GM21360 (cell line): Measurements from ENCODE around the gene UMODL1.

Experiments used
- ATAC-seq: cut with Tn5 transposase; IDR thresholded peaks from one replicate; pipeline ENCODE4 v1.9.1; 2021; ENCODE audit warnings: mild to moderate bottlenecking, moderate library complexity; ENCODE audit not compliant: unreplicated experiment

Gene UMODL1

GRCh38 chr21:42146273-42146805 is 75.2 kb downstream of the UMODL1 start:
- ATAC-seq = no peak

- no peak for ATAC-seq
Observed at GRCh38 chr21:42146821-42147220, 75.7 kb downstream of the UMODL1 start.

GRCh38 chr21:42147386-42148020 is 76.4 kb downstream of the UMODL1 start:
- ATAC-seq = no peak

- no peak for ATAC-seq
Observed at GRCh38 chr21:42148097-42148496, 77.0 kb downstream of the UMODL1 start.

GRCh38 chr21:42148584-42148983 is 77.5 kb downstream of the UMODL1 start:
- ATAC-seq = no peak

- ATAC-seq = no peak
Observed at GRCh38 chr21:42149656-42150473, 78.7 kb downstream of the UMODL1 start.

- no peak for ATAC-seq
Observed at GRCh38 chr21:42150474-42151085, 79.5 kb downstream of the UMODL1 start.

- no peak for ATAC-seq
Observed at GRCh38 chr21:42151148-42151947, 80.2 kb downstream of the UMODL1 start.

GRCh38 chr21:42151948-42152220 is 80.8 kb downstream of the UMODL1 start:
- ATAC-seq = no peak

GRCh38 chr21:42153046-42153686 is 82.0 kb downstream of the UMODL1 start:
- ATAC-seq = no peak

GRCh38 chr21:42153746-42154145 is 82.6 kb downstream of the UMODL1 start:
- no peak for ATAC-seq

GRCh38 chr21:42154237-42155044 is 83.3 kb downstream of the UMODL1 start:
- no peak for ATAC-seq

- no peak for ATAC-seq
Observed at GRCh38 chr21:42155045-42155855, 84.1 kb downstream of the UMODL1 start.

GRCh38 chr21:42156690-42157605 is 85.8 kb downstream of the UMODL1 start:
- no peak for ATAC-seq

GRCh38 chr21:42157606-42158310 is 86.6 kb downstream of the UMODL1 start:
- ATAC-seq = no peak

- ATAC-seq = no peak
Observed at GRCh38 chr21:42158846-42159245, 87.7 kb downstream of the UMODL1 start.

- ATAC-seq = no peak
Observed at GRCh38 chr21:42159560-42160110, 88.5 kb downstream of the UMODL1 start.
